Endothelial cell of umbilical vein (primary cell): ENCODE results near the gene PRELID3B. TPM values are rescaled to one million over a fixed set of nuclear protein-coding genes. Genes with fewer than 3 reads are reported as not detected.

Experiments
- BruUV-seq: library from RNA; stranded (reverse); fragments of 400-500 nt; replicated peaks from 2 replicates; lab custom pipeline; 2021; lab: Mats Ljungman, UMichigan
- CTCF ChIA-PET: fragments of 300-600, 350-600 bp; sonication (Branson Sonifier 250); formaldehyde crosslinking; loops from one replicate; lab custom pipeline; 2021; ENCODE audit warnings: antibody characterized with exemption, inconsistent platforms; lab: Charles Lee
- POLR2A ChIA-PET: fragments of 300-600, 350-600 bp; sonication (Branson Sonifier 250); formaldehyde crosslinking; loops from one replicate; lab custom pipeline; 2021; ENCODE audit warnings: antibody characterized with exemption, inconsistent platforms; lab: Charles Lee
- DNase-seq: peaks from one replicate; pipeline ENCODE4 v3.0.0-alpha.2; 2011; ENCODE audit warnings: low read depth, low spot score
- FAIRE-seq: peaks from 2 replicates; lab custom pipeline; 2011; peaks lifted over from hg19 to GRCh38; lab: Jason Lieb, UNC
- H2AFZ ChIP-seq: 2 replicates; pipeline ENCODE4 v1.6.0; 2012; ENCODE audit warnings: low read depth, low read length, control low read depth, inconsistent platforms
- H3K27ac ChIP-seq: 2 replicates; pipeline ENCODE4 v1.5.1; 2011; ENCODE audit warnings: low read depth, mild to moderate bottlenecking, control low read depth, low read length, moderate library complexity; ENCODE audit not compliant: insufficient read depth
- H3K27me3 ChIP-seq, 2 experiments: 2 replicates each; pipeline versions ENCODE4 v1.6.0 to v1.6.1; 2011; ENCODE audit warnings: low read length in 2 of 2, mixed read lengths in 1 of 2; ENCODE audit not compliant: control insufficient read depth in 2 of 2, insufficient read depth in 2 of 2
- H3K36me3 ChIP-seq, 2 experiments: 2 replicates in 1 of 2; 3 replicates in 1 of 2; pipeline ENCODE4 v1.5.1; 2011; ENCODE audit warnings: low read length in 2 of 2, mild to moderate bottlenecking in 1 of 2, moderate library complexity in 1 of 2; ENCODE audit not compliant: control insufficient read depth in 2 of 2, insufficient read depth in 2 of 2; ENCODE audit errors: extremely low read depth in 1 of 2
- H3K4me1 ChIP-seq: 3 replicates; pipeline ENCODE4 v1.5.1; 2011; ENCODE audit warnings: mild to moderate bottlenecking, low read length; ENCODE audit not compliant: control insufficient read depth, insufficient read depth; ENCODE audit errors: extremely low read depth
- H3K4me2 ChIP-seq: 2 replicates; pipeline ENCODE4 v1.6.1; 2011; ENCODE audit warnings: low read length, control low read depth, mixed read lengths; ENCODE audit not compliant: insufficient read depth
- H3K4me3 ChIP-seq, 3 experiments: fragments of 200-600 bp in 1 of 3; sonication (generic), shearing (Covaris generic) in 1 of 3; replicated peaks in 1 of 3; 2 replicates each; pipeline ENCODE4 v1.5.1; 2011 to 2016; ENCODE audit warnings: control low read depth in 3 of 3, low read length in 3 of 3, mild to moderate bottlenecking in 2 of 3, inconsistent platforms in 1 of 3, low read depth in 1 of 3, moderate library complexity in 1 of 3; ENCODE audit not compliant: insufficient read depth in 1 of 3
- H3K79me2 ChIP-seq: 2 replicates; pipeline ENCODE4 v1.6.0; 2012; ENCODE audit warnings: low read length, inconsistent platforms; ENCODE audit not compliant: control insufficient read depth, insufficient read depth
- H3K9ac ChIP-seq: replicated peaks from 2 replicates; pipeline ENCODE3; 2011; ENCODE audit warnings: low read length, control low read depth; ENCODE audit not compliant: insufficient read depth; ENCODE audit errors: extremely low read depth
- H3K9me1 ChIP-seq: replicated peaks from 3 replicates; pipeline ENCODE4 v1.6.0; 2011; ENCODE audit warnings: mild to moderate bottlenecking, low read length; ENCODE audit not compliant: control insufficient read depth, insufficient read depth; ENCODE audit errors: extremely low read depth
- H3K9me3 ChIP-seq: replicated peaks from 2 replicates; pipeline ENCODE4 v1.5.1; 2012; ENCODE audit warnings: low read length, inconsistent platforms; ENCODE audit not compliant: control insufficient read depth, insufficient read depth
- H4K20me1 ChIP-seq: replicated peaks from 2 replicates; pipeline ENCODE3; 2011; ENCODE audit warnings: mild to moderate bottlenecking, low read length; ENCODE audit not compliant: control insufficient read depth, insufficient read depth; ENCODE audit errors: extremely low read depth
- CTCF ChIP-seq, 2 donors: IDR thresholded peaks; 1 replicate in 1 of 2; 2 replicates in 1 of 2; pipeline ENCODE4 v1.5.1; 2011; ENCODE audit warnings: low read length in 2 of 2, mild to moderate bottlenecking in 2 of 2, moderate library complexity in 2 of 2, control low read depth in 1 of 2, inconsistent platforms in 1 of 2, low read depth in 1 of 2; ENCODE audit not compliant: insufficient read depth in 1 of 2; ENCODE audit errors: extremely low read depth in 1 of 2
- EZH2 ChIP-seq: IDR thresholded peaks from 2 replicates; pipeline ENCODE4 v1.6.1; 2012; ENCODE audit warnings: borderline replicate concordance, low read depth, mild to moderate bottlenecking, moderate library complexity, low read length, inconsistent platforms; ENCODE audit not compliant: severe bottlenecking
- FOS ChIP-seq: IDR thresholded peaks from 2 replicates; pipeline ENCODE4 v1.6.1; 2011; ENCODE audit warnings: mild to moderate bottlenecking, low read length, moderate library complexity, borderline replicate concordance; ENCODE audit not compliant: insufficient read depth
- GATA2 ChIP-seq: IDR thresholded peaks from 2 replicates; pipeline ENCODE4 v1.7.0; 2011; ENCODE audit warnings: low read depth, mild to moderate bottlenecking, moderate library complexity, mixed read lengths, low read length; ENCODE audit not compliant: insufficient read length, insufficient read depth
- JUN ChIP-seq: IDR thresholded peaks from 2 replicates; pipeline ENCODE4 v1.6.1; 2011; ENCODE audit warnings: borderline replicate concordance, low read depth; ENCODE audit not compliant: insufficient read length, insufficient read depth
- MAX ChIP-seq: IDR thresholded peaks from 2 replicates; pipeline ENCODE4 v1.6.1; 2011; ENCODE audit not compliant: insufficient read depth, insufficient read length
- MYC ChIP-seq: IDR thresholded peaks from one replicate; pipeline ENCODE4 v1.6.1; 2011; ENCODE audit warnings: mild to moderate bottlenecking, low read depth, low read length
- POLR2A ChIP-seq: IDR thresholded peaks from 2 replicates; pipeline ENCODE4 v1.6.1; 2012; ENCODE audit warnings: low read depth, mild to moderate bottlenecking, control low read depth, low read length
- POLR2AphosphoS5 ChIP-seq: IDR thresholded peaks from 2 replicates; pipeline ENCODE4 v1.6.1; 2012; ENCODE audit warnings: low read depth, mild to moderate bottlenecking, control low read depth, low read length, moderate library complexity; ENCODE audit not compliant: insufficient read depth
- dilution Hi-C: fragments of 300-500 bp; cut with MboI; formaldehyde crosslinking; loops from one replicate; pipeline ENCODE4 v1.15.0; 2019; ENCODE audit warnings: low sequenced_read_pairs; ENCODE audit not compliant: extremely low pct_ligation_motif_present
- intact Hi-C: fragments of 100-400 bp; cut with micrococcal nuclease; formaldehyde crosslinking; loops from one replicate; pipeline ENCODE4 v1.10.0; 2022
- polyA plus RNA-seq, 4 experiments: library from polyadenylated mRNA; depleted of rRNA in 3 of 4; stranded (reverse) in 3 of 4; unstranded in 1 of 4; fragments of >200 nt; gene quantifications; 2 replicates each; pipeline versions ENCODE4 v1.2.1 to v1.2.3, GENCODE V29; 2011 to 2012; ENCODE audit warnings: missing spikeins in 1 of 4
- total RNA-seq: library from RNA; stranded (reverse); gene quantifications from 2 replicates; pipeline ENCODE4 v1.2.3, GENCODE V29; 2021

PRELID3B gene
- total and polyA plus RNA-seq, 2 donors (not counting 3 experiments of a cell fraction or from before 2014, with no cell fraction given): 14.9 to 57.2 TPM

- dilution Hi-C loops: no loop called here
- H3K27ac ChIP-seq: no peak overlapping the region
- DNase-seq (no peak), FAIRE-seq (no peak)
- no TSS peak for BruUV-seq
- H4K20me1 ChIP-seq: no peaks in the 10 kb centered on the region
- H3K9ac ChIP-seq: no peak overlapping the region
- no peak overlapping the region for H2AFZ ChIP-seq
- H3K9me1 ChIP-seq: no peaks in the 10 kb centered on the region
- POLR2A ChIA-PET: no interaction called here
- no peak overlapping the region for H3K4me2 ChIP-seq
- intact Hi-C loops: no loop called here
- H3K36me3 ChIP-seq: peaks cover 18 to 22% of the 10 kb centered on the region in 2 experiments
- H3K27me3 ChIP-seq: no peaks in the 10 kb centered on the region
- CTCF ChIA-PET: interaction anchor here (0.8 kb wide), 1 partner anchor 12 kb away, joined by 3 read pairs; no protein-coding TSS in a partner anchor
- peaks cover 57% of the 10 kb centered on the region for H3K79me2 ChIP-seq
- H3K4me1 ChIP-seq: peaks cover 23% of the 10 kb centered on the region
- H3K4me3 ChIP-seq: no peak overlapping the region
- H3K9me3 ChIP-seq: no peaks in the 10 kb centered on the region
- TF ChIP-seq POLR2AphosphoS5 (no peak), POLR2A (no peak), JUN (no peak), GATA2 (no peak), MYC (no peak), MAX (no peak), FOS (no peak), EZH2 (no peak), CTCF (IDR thresholded peaks at IDR 0.05; ENCODE audit: extremely low read depth in 1 of 2, insufficient read depth in 1 of 2, low read depth in 1 of 2, low read length in 2 of 2) (no peak)
These were observed 17.5 kb downstream of the PRELID3B start for GRCh38 chr20:59025086-59025485.
